Endothelial cell of umbilical vein (primary cell): ENCODE results near the gene MICA. TPM values are rescaled to one million over a fixed set of nuclear protein-coding genes. Genes with fewer than 3 reads are reported as not detected.

ENCODE experiments used
- BruUV-seq: library from RNA; stranded (reverse); fragments of 400-500 nt; replicated peaks from 2 replicates; lab custom pipeline; 2021; lab: Mats Ljungman, UMichigan
- CTCF ChIA-PET: fragments of 300-600, 350-600 bp; sonication (Branson Sonifier 250); formaldehyde crosslinking; loops from one replicate; lab custom pipeline; 2021; ENCODE audit warnings: antibody characterized with exemption, inconsistent platforms; lab: Charles Lee
- POLR2A ChIA-PET: fragments of 300-600, 350-600 bp; sonication (Branson Sonifier 250); formaldehyde crosslinking; loops from one replicate; lab custom pipeline; 2021; ENCODE audit warnings: antibody characterized with exemption, inconsistent platforms; lab: Charles Lee
- DNase-seq: peaks from one replicate; pipeline ENCODE4 v3.0.0-alpha.2; 2011; ENCODE audit warnings: low read depth, low spot score
- FAIRE-seq: peaks from 2 replicates; lab custom pipeline; 2011; peaks lifted over from hg19 to GRCh38; lab: Jason Lieb, UNC
- H2AFZ ChIP-seq: 2 replicates; pipeline ENCODE4 v1.6.0; 2012; ENCODE audit warnings: low read depth, low read length, control low read depth, inconsistent platforms
- H3K27ac ChIP-seq: 2 replicates; pipeline ENCODE4 v1.5.1; 2011; ENCODE audit warnings: low read depth, mild to moderate bottlenecking, control low read depth, low read length, moderate library complexity; ENCODE audit not compliant: insufficient read depth
- H3K27me3 ChIP-seq, 2 experiments: 2 replicates each; pipeline versions ENCODE4 v1.6.0 to v1.6.1; 2011; ENCODE audit warnings: low read length in 2 of 2, mixed read lengths in 1 of 2; ENCODE audit not compliant: control insufficient read depth in 2 of 2, insufficient read depth in 2 of 2
- H3K36me3 ChIP-seq, 2 experiments: 2 replicates in 1 of 2; 3 replicates in 1 of 2; pipeline ENCODE4 v1.5.1; 2011; ENCODE audit warnings: low read length in 2 of 2, mild to moderate bottlenecking in 1 of 2, moderate library complexity in 1 of 2; ENCODE audit not compliant: control insufficient read depth in 2 of 2, insufficient read depth in 2 of 2; ENCODE audit errors: extremely low read depth in 1 of 2
- H3K4me1 ChIP-seq: 3 replicates; pipeline ENCODE4 v1.5.1; 2011; ENCODE audit warnings: mild to moderate bottlenecking, low read length; ENCODE audit not compliant: control insufficient read depth, insufficient read depth; ENCODE audit errors: extremely low read depth
- H3K4me2 ChIP-seq: 2 replicates; pipeline ENCODE4 v1.6.1; 2011; ENCODE audit warnings: low read length, control low read depth, mixed read lengths; ENCODE audit not compliant: insufficient read depth
- H3K4me3 ChIP-seq, 3 experiments: fragments of 200-600 bp in 1 of 3; sonication (generic), shearing (Covaris generic) in 1 of 3; replicated peaks in 1 of 3; 2 replicates each; pipeline ENCODE4 v1.5.1; 2011 to 2016; ENCODE audit warnings: control low read depth in 3 of 3, low read length in 3 of 3, mild to moderate bottlenecking in 2 of 3, inconsistent platforms in 1 of 3, low read depth in 1 of 3, moderate library complexity in 1 of 3; ENCODE audit not compliant: insufficient read depth in 1 of 3
- H3K79me2 ChIP-seq: 2 replicates; pipeline ENCODE4 v1.6.0; 2012; ENCODE audit warnings: low read length, inconsistent platforms; ENCODE audit not compliant: control insufficient read depth, insufficient read depth
- H3K9ac ChIP-seq: replicated peaks from 2 replicates; pipeline ENCODE3; 2011; ENCODE audit warnings: low read length, control low read depth; ENCODE audit not compliant: insufficient read depth; ENCODE audit errors: extremely low read depth
- H3K9me1 ChIP-seq: replicated peaks from 3 replicates; pipeline ENCODE4 v1.6.0; 2011; ENCODE audit warnings: mild to moderate bottlenecking, low read length; ENCODE audit not compliant: control insufficient read depth, insufficient read depth; ENCODE audit errors: extremely low read depth
- H3K9me3 ChIP-seq: replicated peaks from 2 replicates; pipeline ENCODE4 v1.5.1; 2012; ENCODE audit warnings: low read length, inconsistent platforms; ENCODE audit not compliant: control insufficient read depth, insufficient read depth
- H4K20me1 ChIP-seq: replicated peaks from 2 replicates; pipeline ENCODE3; 2011; ENCODE audit warnings: mild to moderate bottlenecking, low read length; ENCODE audit not compliant: control insufficient read depth, insufficient read depth; ENCODE audit errors: extremely low read depth
- EZH2 ChIP-seq: IDR thresholded peaks from 2 replicates; pipeline ENCODE4 v1.6.1; 2012; ENCODE audit warnings: borderline replicate concordance, low read depth, mild to moderate bottlenecking, moderate library complexity, low read length, inconsistent platforms; ENCODE audit not compliant: severe bottlenecking
- FOS ChIP-seq: IDR thresholded peaks from 2 replicates; pipeline ENCODE4 v1.6.1; 2011; ENCODE audit warnings: mild to moderate bottlenecking, low read length, moderate library complexity, borderline replicate concordance; ENCODE audit not compliant: insufficient read depth
- GATA2 ChIP-seq: IDR thresholded peaks from 2 replicates; pipeline ENCODE4 v1.7.0; 2011; ENCODE audit warnings: low read depth, mild to moderate bottlenecking, moderate library complexity, mixed read lengths, low read length; ENCODE audit not compliant: insufficient read length, insufficient read depth
- JUN ChIP-seq: IDR thresholded peaks from 2 replicates; pipeline ENCODE4 v1.6.1; 2011; ENCODE audit warnings: borderline replicate concordance, low read depth; ENCODE audit not compliant: insufficient read length, insufficient read depth
- MYC ChIP-seq: IDR thresholded peaks from one replicate; pipeline ENCODE4 v1.6.1; 2011; ENCODE audit warnings: mild to moderate bottlenecking, low read depth, low read length
- POLR2A ChIP-seq: IDR thresholded peaks from 2 replicates; pipeline ENCODE4 v1.6.1; 2012; ENCODE audit warnings: low read depth, mild to moderate bottlenecking, control low read depth, low read length
- POLR2AphosphoS5 ChIP-seq: IDR thresholded peaks from 2 replicates; pipeline ENCODE4 v1.6.1; 2012; ENCODE audit warnings: low read depth, mild to moderate bottlenecking, control low read depth, low read length, moderate library complexity; ENCODE audit not compliant: insufficient read depth
- dilution Hi-C: fragments of 300-500 bp; cut with MboI; formaldehyde crosslinking; loops from one replicate; pipeline ENCODE4 v1.15.0; 2019; ENCODE audit warnings: low sequenced_read_pairs; ENCODE audit not compliant: extremely low pct_ligation_motif_present
- intact Hi-C: fragments of 100-400 bp; cut with micrococcal nuclease; formaldehyde crosslinking; loops from one replicate; pipeline ENCODE4 v1.10.0; 2022
- polyA plus RNA-seq, 4 experiments: library from polyadenylated mRNA; depleted of rRNA in 3 of 4; stranded (reverse) in 3 of 4; unstranded in 1 of 4; fragments of >200 nt; gene quantifications; 2 replicates each; pipeline versions ENCODE4 v1.2.1 to v1.2.3, GENCODE V29; 2011 to 2012; ENCODE audit warnings: missing spikeins in 1 of 4
- total RNA-seq: library from RNA; stranded (reverse); gene quantifications from 2 replicates; pipeline ENCODE4 v1.2.3, GENCODE V29; 2021
- TF ChIP-seq, protein P1 (sequence below), 2 donors: IDR thresholded peaks; 1 replicate in 1 of 2; 2 replicates in 1 of 2; pipeline ENCODE4 v1.5.1; 2011; ENCODE audit warnings: low read length in 2 of 2, mild to moderate bottlenecking in 2 of 2, moderate library complexity in 2 of 2, control low read depth in 1 of 2, inconsistent platforms in 1 of 2, low read depth in 1 of 2; ENCODE audit not compliant: insufficient read depth in 1 of 2; ENCODE audit errors: extremely low read depth in 1 of 2
- TF ChIP-seq, protein P2 (sequence below): IDR thresholded peaks from 2 replicates; pipeline ENCODE4 v1.6.1; 2011; ENCODE audit not compliant: insufficient read depth, insufficient read length

The MICA gene
- total and polyA plus RNA-seq, 2 donors (not counting 3 experiments of a cell fraction or from before 2014, with no cell fraction given) = 42.5 to 99.3 TPM

DNA sequence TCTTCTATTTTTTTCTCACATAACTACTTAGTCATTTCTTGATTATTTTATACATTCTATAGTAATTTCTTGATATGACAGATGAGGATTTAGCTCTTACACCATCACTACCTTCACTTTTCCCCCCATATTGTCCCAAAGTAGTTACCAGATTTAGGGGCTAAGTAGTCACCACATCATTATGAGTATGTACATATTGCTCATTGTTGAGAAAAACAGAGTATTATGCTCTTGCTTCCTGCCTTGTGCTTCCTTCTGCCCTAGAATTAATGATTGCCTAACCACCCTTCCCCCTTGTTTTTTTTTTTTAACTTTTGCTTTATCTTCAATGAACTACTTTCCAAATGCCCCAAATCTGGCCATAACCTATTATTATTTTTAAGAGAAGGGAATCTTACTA lies 39.6 kb upstream of the MICA start:
- ChIA-PET POLR2A (no interaction called here), CTCF (interaction anchor here (4.8 kb wide), 1 partner anchor 167 kb away, joined by 233 read pairs; no protein-coding TSS in a partner anchor)
- no peaks in the 10 kb centered on the region for H4K20me1 ChIP-seq
- BruUV-seq = no TSS peak
- H3K4me1 ChIP-seq = no peaks in the 10 kb centered on the region
- FAIRE-seq (no peak), DNase-seq (no peak)
- intact Hi-C loops (no loop called here), dilution Hi-C loops (no loop called here)
- peaks cover 38 to 59% of the 10 kb centered on the region in 2 experiments for H3K27me3 ChIP-seq
- H3K79me2 ChIP-seq = no peaks in the 10 kb centered on the region
- H2AFZ ChIP-seq = no peak overlapping the region
- no peak overlapping the region for H3K9ac ChIP-seq
- no peaks in the 10 kb centered on the region for H3K9me1 ChIP-seq
- no peak overlapping the region for H3K4me3 ChIP-seq
- no peak for TF ChIP-seq EZH2
- TF ChIP-seq POLR2A = no peak
- TF ChIP-seq, protein P1, sequence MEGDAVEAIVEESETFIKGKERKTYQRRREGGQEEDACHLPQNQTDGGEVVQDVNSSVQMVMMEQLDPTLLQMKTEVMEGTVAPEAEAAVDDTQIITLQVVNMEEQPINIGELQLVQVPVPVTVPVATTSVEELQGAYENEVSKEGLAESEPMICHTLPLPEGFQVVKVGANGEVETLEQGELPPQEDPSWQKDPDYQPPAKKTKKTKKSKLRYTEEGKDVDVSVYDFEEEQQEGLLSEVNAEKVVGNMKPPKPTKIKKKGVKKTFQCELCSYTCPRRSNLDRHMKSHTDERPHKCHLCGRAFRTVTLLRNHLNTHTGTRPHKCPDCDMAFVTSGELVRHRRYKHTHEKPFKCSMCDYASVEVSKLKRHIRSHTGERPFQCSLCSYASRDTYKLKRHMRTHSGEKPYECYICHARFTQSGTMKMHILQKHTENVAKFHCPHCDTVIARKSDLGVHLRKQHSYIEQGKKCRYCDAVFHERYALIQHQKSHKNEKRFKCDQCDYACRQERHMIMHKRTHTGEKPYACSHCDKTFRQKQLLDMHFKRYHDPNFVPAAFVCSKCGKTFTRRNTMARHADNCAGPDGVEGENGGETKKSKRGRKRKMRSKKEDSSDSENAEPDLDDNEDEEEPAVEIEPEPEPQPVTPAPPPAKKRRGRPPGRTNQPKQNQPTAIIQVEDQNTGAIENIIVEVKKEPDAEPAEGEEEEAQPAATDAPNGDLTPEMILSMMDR (IDR thresholded peaks at IDR 0.05; ENCODE audit: extremely low read depth in 1 of 2, insufficient read depth in 1 of 2, low read depth in 1 of 2, low read length in 2 of 2) = no peak
- TF ChIP-seq, protein P2, sequence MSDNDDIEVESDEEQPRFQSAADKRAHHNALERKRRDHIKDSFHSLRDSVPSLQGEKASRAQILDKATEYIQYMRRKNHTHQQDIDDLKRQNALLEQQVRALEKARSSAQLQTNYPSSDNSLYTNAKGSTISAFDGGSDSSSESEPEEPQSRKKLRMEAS = no peak
- no peak for TF ChIP-seq POLR2AphosphoS5
- no peak for TF ChIP-seq GATA2
- TF ChIP-seq JUN = no peak
- TF ChIP-seq MYC = no peak
- TF ChIP-seq FOS = no peak
- H3K27ac ChIP-seq = no peak overlapping the region
- no peaks in the 10 kb centered on the region for H3K9me3 ChIP-seq
- H3K36me3 ChIP-seq = no peaks in the 10 kb centered on the region
- no peak overlapping the region for H3K4me2 ChIP-seq
